ENCODE measurements around the gene SPTBN1.

Gene SPTBN1

GRCh38 chr2:54618646-54619565 lies 162.8 kb downstream of the SPTBN1 start:
- no peak for DNase-seq (ENCODE audit: low read depth in 1 of 2, low spot score in 1 of 2)
- TF ChIP-seq JUND (IDR thresholded peaks at IDR 0.05; ENCODE audit: low read depth), result no peak
- in situ Hi-C loops (cut with HindIII; ENCODE audit: low pct_unique_long_range_greater_than_20kb, low sequenced_read_pairs), result no loop called here

GRCh38 chr2:54619660-54620231 lies 163.6 kb downstream of the SPTBN1 start:
- in situ Hi-C loops (cut with HindIII; ENCODE audit: low pct_unique_long_range_greater_than_20kb, low sequenced_read_pairs), result no loop called here
- no peak for TF ChIP-seq JUND (IDR thresholded peaks at IDR 0.05; ENCODE audit: low read depth)
- no peak for DNase-seq (ENCODE audit: low read depth in 1 of 2, low spot score in 1 of 2)

- no peak for DNase-seq (ENCODE audit: low read depth in 1 of 2, low spot score in 1 of 2)
- TF ChIP-seq JUND (IDR thresholded peaks at IDR 0.05; ENCODE audit: low read depth), result no peak
- in situ Hi-C loops (cut with HindIII; ENCODE audit: low pct_unique_long_range_greater_than_20kb, low sequenced_read_pairs), result no loop called here
Observed at GRCh38 chr2:54620948-54621347, 164.8 kb downstream of the SPTBN1 start.

- in situ Hi-C loops (cut with HindIII; ENCODE audit: low pct_unique_long_range_greater_than_20kb, low sequenced_read_pairs), result no loop called here
- no peak for TF ChIP-seq JUND (IDR thresholded peaks at IDR 0.05; ENCODE audit: low read depth)
- no peak for DNase-seq (ENCODE audit: low read depth in 1 of 2, low spot score in 1 of 2)
Observed at GRCh38 chr2:54624591-54625071, 168.5 kb downstream of the SPTBN1 start.

GRCh38 chr2:54626131-54626530 lies 170.0 kb downstream of the SPTBN1 start:
- in situ Hi-C loops (cut with HindIII; ENCODE audit: low pct_unique_long_range_greater_than_20kb, low sequenced_read_pairs), result no loop called here
- no peak for TF ChIP-seq JUND (IDR thresholded peaks at IDR 0.05; ENCODE audit: low read depth)
- DNase-seq (ENCODE audit: low read depth in 1 of 2, low spot score in 1 of 2), result no peak

DNA sequence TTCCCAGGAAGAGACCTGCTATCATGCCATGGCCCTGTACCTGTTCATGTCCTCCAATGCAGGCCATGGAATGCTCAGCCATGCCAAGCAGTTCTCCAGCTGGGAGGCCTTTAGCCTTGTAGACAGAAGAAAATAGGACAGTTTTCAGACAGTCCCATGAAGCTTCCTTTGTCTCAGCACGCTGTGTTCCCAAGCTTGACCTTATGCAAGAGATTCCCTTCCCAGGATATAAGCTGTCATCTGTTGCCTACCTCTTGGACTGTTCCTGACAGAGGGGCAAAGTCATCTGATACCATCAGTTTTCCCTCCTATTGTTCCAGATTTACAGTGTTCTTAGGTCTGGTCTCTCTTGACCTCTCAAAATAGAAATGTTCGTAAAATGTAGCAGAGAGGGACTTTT lies 170.8 kb downstream of the SPTBN1 start:
- TF ChIP-seq JUND (IDR thresholded peaks at IDR 0.05; ENCODE audit: low read depth), result no peak
- DNase-seq (ENCODE audit: low read depth in 1 of 2, low spot score in 1 of 2), result no peak
- in situ Hi-C loops (cut with HindIII; ENCODE audit: low pct_unique_long_range_greater_than_20kb, low sequenced_read_pairs), result no loop called here

DNA sequence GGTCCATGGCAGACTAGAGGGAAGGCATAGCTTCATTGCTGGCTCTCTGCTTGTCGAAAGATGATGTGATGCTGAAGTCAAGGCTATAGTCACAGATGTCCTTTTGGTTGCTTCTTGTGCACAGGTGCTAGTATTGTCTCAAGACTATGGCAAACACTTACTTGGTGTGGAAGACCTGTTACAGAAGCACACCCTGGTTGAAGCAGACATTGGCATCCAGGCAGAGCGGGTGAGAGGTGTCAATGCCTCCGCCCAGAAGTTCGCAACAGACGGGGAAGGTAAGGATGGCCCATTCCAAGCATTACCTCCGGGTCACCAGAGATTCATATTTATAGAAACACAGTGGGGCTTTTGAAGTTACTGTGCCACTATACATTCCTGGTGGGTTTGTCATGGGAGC lies 171.8 kb downstream of the SPTBN1 start:
- TF ChIP-seq JUND (IDR thresholded peaks at IDR 0.05; ENCODE audit: low read depth), result no peak
- in situ Hi-C loops (cut with HindIII; ENCODE audit: low pct_unique_long_range_greater_than_20kb, low sequenced_read_pairs), result no loop called here
- DNase-seq (ENCODE audit: low read depth in 1 of 2, low spot score in 1 of 2), result no peak

DNA sequence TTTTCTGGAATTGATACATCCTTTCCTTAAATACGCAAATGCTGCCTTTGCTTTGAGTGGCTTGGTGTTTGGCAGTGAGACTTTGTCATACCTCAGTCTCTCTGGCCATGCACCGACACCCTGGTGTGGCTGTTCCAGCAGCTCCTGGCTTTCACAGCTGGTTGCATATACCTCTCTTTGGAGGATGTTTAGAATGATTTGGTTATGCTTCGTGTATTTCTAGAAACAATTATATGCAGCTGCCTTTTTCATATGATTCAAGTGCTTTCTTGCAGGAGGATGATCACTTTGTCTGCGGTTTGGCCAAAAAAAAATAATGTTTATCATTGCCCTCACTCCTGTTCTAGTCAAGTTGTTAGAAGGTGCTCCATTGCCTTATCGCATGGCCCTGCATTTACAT lies 172.3 kb downstream of the SPTBN1 start:
- no peak for TF ChIP-seq JUND (IDR thresholded peaks at IDR 0.05; ENCODE audit: low read depth)
- in situ Hi-C loops (cut with HindIII; ENCODE audit: low pct_unique_long_range_greater_than_20kb, low sequenced_read_pairs), result no loop called here
- no peak for DNase-seq (ENCODE audit: low read depth in 1 of 2, low spot score in 1 of 2)

DNA sequence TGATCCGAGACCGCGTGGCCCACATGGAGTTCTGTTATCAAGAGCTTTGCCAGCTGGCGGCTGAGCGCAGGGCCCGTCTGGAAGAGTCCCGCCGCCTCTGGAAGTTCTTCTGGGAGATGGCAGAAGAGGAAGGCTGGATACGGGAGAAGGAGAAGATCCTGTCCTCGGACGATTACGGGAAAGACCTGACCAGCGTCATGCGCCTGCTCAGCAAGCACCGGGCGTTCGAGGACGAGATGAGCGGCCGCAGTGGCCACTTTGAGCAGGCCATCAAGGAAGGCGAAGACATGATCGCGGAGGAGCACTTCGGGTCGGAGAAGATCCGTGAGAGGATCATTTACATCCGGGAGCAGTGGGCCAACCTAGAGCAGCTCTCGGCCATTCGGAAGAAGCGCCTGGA lies 172.8 kb downstream of the SPTBN1 start:
- no peak for DNase-seq (ENCODE audit: low read depth in 1 of 2, low spot score in 1 of 2)
- TF ChIP-seq JUND (IDR thresholded peaks at IDR 0.05; ENCODE audit: low read depth), result no peak
- in situ Hi-C loops (cut with HindIII; ENCODE audit: low pct_unique_long_range_greater_than_20kb, low sequenced_read_pairs), result no loop called here

DNA sequence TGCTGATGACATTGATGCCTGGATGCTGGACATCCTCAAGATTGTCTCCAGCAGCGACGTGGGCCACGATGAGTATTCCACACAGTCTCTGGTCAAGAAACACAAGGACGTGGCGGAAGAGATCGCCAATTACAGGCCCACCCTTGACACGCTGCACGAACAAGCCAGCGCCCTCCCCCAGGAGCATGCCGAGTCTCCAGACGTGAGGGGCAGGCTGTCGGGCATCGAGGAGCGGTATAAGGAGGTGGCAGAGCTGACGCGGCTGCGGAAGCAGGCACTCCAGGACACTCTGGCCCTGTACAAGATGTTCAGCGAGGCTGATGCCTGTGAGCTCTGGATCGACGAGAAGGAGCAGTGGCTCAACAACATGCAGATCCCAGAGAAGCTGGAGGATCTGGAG lies 173.3 kb downstream of the SPTBN1 start:
- in situ Hi-C loops (cut with HindIII; ENCODE audit: low pct_unique_long_range_greater_than_20kb, low sequenced_read_pairs), result no loop called here
- no peak for DNase-seq (ENCODE audit: low read depth in 1 of 2, low spot score in 1 of 2)
- no peak for TF ChIP-seq JUND (IDR thresholded peaks at IDR 0.05; ENCODE audit: low read depth)

GRCh38 chr2:54629914-54630857 lies 174.1 kb downstream of the SPTBN1 start:
- TF ChIP-seq JUND (IDR thresholded peaks at IDR 0.05; ENCODE audit: low read depth), result no peak
- in situ Hi-C loops (cut with HindIII; ENCODE audit: low pct_unique_long_range_greater_than_20kb, low sequenced_read_pairs), result no loop called here
- no peak for DNase-seq (ENCODE audit: low read depth in 1 of 2, low spot score in 1 of 2)

GRCh38 chr2:54630858-54631497 lies 174.9 kb downstream of the SPTBN1 start:
- no peak for TF ChIP-seq JUND (IDR thresholded peaks at IDR 0.05; ENCODE audit: low read depth)
- DNase-seq (ENCODE audit: low read depth in 1 of 2, low spot score in 1 of 2), result no peak
- in situ Hi-C loops (cut with HindIII; ENCODE audit: low pct_unique_long_range_greater_than_20kb, low sequenced_read_pairs), result no loop called here

All from T47D (cell line).